Measurements from ENCODE around the gene MAG.
"Not testable (repeated sequence)": the region's sequence is repeated elsewhere in the genome, so short reads cannot be mapped to it uniquely, and the experiment has no call there.

Gene MAG

GRCh38 chr19:35274323-35274722 lies 17.6 kb upstream of the MAG start:
- H3K4me1 ChIP-seq (ENCODE audit: control insufficient read depth, low read depth, low read length), result no peaks in the 10 kb centered on the region
- peaks cover 50% of the 10 kb centered on the region for H3K36me3 ChIP-seq (ENCODE audit: control insufficient read depth, low read depth, low read length)
- H3K9ac ChIP-seq (ENCODE audit: low read length), result no peak overlapping the region
- H3K9me3 ChIP-seq (ENCODE audit: control insufficient read depth, low read depth, low read length), result no peaks in the 10 kb centered on the region
- no peak overlapping the region for H3K4me3 ChIP-seq (ENCODE audit: low read length)
- H3K27me3 ChIP-seq (ENCODE audit: control insufficient read depth, insufficient read depth, low read length), result no peaks in the 10 kb centered on the region
- no peak overlapping the region for H3K27ac ChIP-seq (ENCODE audit: low read length)

- Histone ChIP-seq H3K27me3 (ENCODE audit: control insufficient read depth, insufficient read depth, low read length) (no peaks in the 10 kb centered on the region), H3K4me3 (ENCODE audit: low read length) (no peak overlapping the region), H3K36me3 (ENCODE audit: control insufficient read depth, low read depth, low read length) (peaks cover 38% of the 10 kb centered on the region), H3K4me1 (ENCODE audit: control insufficient read depth, low read depth, low read length) (no peaks in the 10 kb centered on the region), H3K27ac (ENCODE audit: low read length) (no peak overlapping the region), H3K9ac (ENCODE audit: low read length) (no peak overlapping the region), H3K9me3 (ENCODE audit: control insufficient read depth, low read depth, low read length) (no peaks in the 10 kb centered on the region)
Observed at GRCh38 chr19:35276706-35277281, 15.2 kb upstream of the MAG start.

DNA sequence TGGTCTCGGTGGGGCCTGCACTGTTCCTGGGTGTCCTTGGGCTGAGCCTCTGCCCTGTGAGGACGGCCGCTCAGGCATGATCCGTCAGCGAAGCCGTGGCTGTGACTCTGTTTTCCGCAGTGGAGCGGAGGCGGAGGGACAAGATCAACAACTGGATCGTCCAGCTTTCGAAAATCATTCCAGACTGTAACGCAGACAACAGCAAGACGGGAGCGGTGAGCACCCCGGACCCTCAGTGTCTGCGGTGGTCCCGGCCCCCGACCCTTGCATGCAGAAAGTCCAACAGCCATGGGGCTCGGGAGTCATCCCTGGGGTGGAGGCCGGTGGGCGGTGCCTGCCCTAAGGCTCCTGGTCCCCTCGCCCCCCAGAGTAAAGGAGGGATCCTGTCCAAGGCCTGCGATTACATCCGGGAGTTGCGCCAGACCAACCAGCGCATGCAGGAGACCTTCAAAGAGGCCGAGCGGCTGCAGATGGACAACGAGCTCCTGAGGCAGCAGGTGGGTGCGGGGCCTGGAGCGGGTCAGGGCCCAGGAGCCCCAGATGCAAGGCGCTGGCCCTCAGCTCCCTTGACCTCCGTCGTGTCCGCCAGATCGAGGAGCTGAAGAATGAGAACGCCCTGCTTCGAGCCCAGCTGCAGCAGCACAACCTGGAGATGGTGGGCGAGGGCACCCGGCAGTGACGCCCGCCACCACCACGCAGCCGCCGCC lies 13.2 kb upstream of the MAG start:
- Histone ChIP-seq H3K36me3 (ENCODE audit: control insufficient read depth, low read depth, low read length) (peaks cover 23% of the 10 kb centered on the region), H3K4me3 (ENCODE audit: low read length) (no peak overlapping the region), H3K9me3 (ENCODE audit: control insufficient read depth, low read depth, low read length) (no peaks in the 10 kb centered on the region), H3K9ac (ENCODE audit: low read length) (no peak overlapping the region), H3K4me1 (ENCODE audit: control insufficient read depth, low read depth, low read length) (no peaks in the 10 kb centered on the region), H3K27me3 (ENCODE audit: control insufficient read depth, insufficient read depth, low read length) (no peaks in the 10 kb centered on the region), H3K27ac (ENCODE audit: low read length) (no peak overlapping the region)

DNA sequence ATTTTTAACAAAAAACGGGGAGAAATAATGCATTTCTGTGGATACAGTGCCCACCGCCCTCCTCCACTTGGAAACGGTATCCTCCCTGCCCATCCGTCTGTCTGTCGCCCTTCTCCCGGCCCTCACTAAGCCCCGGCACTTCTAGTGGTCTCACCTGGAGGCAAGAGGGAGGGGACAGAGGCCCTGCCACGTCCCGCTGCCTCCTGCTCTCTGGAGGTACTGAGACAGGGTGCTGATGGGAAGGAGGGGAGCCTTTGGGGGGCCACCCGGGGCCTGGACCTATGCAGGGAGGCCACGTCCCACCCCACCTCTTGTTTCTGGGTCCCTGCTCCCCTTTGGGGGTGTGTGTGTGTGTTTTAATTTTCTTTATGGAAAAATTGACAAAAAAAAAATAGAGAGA lies 12.6 kb upstream of the MAG start:
- Histone ChIP-seq H3K9ac (ENCODE audit: low read length) (no peak overlapping the region), H3K27ac (ENCODE audit: low read length) (no peak overlapping the region), H3K4me1 (ENCODE audit: control insufficient read depth, low read depth, low read length) (no peaks in the 10 kb centered on the region), H3K27me3 (ENCODE audit: control insufficient read depth, insufficient read depth, low read length) (no peaks in the 10 kb centered on the region), H3K4me3 (ENCODE audit: low read length) (no peak overlapping the region), H3K36me3 (ENCODE audit: control insufficient read depth, low read depth, low read length) (peaks cover 16% of the 10 kb centered on the region), H3K9me3 (ENCODE audit: control insufficient read depth, low read depth, low read length) (no peaks in the 10 kb centered on the region)

- Histone ChIP-seq H3K4me3 (ENCODE audit: low read length) (no peak overlapping the region), H3K9me3 (ENCODE audit: control insufficient read depth, low read depth, low read length) (no peaks in the 10 kb centered on the region), H3K27ac (ENCODE audit: low read length) (no peak overlapping the region), H3K27me3 (ENCODE audit: control insufficient read depth, insufficient read depth, low read length) (no peaks in the 10 kb centered on the region), H3K4me1 (ENCODE audit: control insufficient read depth, low read depth, low read length) (peaks cover 6% of the 10 kb centered on the region), H3K36me3 (ENCODE audit: control insufficient read depth, low read depth, low read length) (peaks cover 14% of the 10 kb centered on the region), H3K9ac (ENCODE audit: low read length) (no peak overlapping the region)
Observed at GRCh38 chr19:35279985-35280821, 11.8 kb upstream of the MAG start.

GRCh38 chr19:35281303-35281702 lies 10.7 kb upstream of the MAG start:
- Histone ChIP-seq H3K27ac (ENCODE audit: low read length) (no peak overlapping the region), H3K36me3 (ENCODE audit: control insufficient read depth, low read depth, low read length) (peaks cover 8% of the 10 kb centered on the region), H3K4me3 (ENCODE audit: low read length) (no peak overlapping the region), H3K27me3 (ENCODE audit: control insufficient read depth, insufficient read depth, low read length) (no peaks in the 10 kb centered on the region), H3K9ac (ENCODE audit: low read length) (no peak overlapping the region), H3K4me1 (ENCODE audit: control insufficient read depth, low read depth, low read length) (peaks cover 6% of the 10 kb centered on the region), H3K9me3 (ENCODE audit: control insufficient read depth, low read depth, low read length) (no peaks in the 10 kb centered on the region)

- H3K27ac ChIP-seq (ENCODE audit: low read length), result no peak overlapping the region
- H3K4me3 ChIP-seq (ENCODE audit: low read length), result no peak overlapping the region
- no peaks in the 10 kb centered on the region for H3K27me3 ChIP-seq (ENCODE audit: control insufficient read depth, insufficient read depth, low read length)
- no peaks in the 10 kb centered on the region for H3K36me3 ChIP-seq (ENCODE audit: control insufficient read depth, low read depth, low read length)
- H3K9me3 ChIP-seq (ENCODE audit: control insufficient read depth, low read depth, low read length), result no peaks in the 10 kb centered on the region
- peaks cover 6% of the 10 kb centered on the region for H3K4me1 ChIP-seq (ENCODE audit: control insufficient read depth, low read depth, low read length)
- no peak overlapping the region for H3K9ac ChIP-seq (ENCODE audit: low read length)
Observed at GRCh38 chr19:35284153-35285094, 7.5 kb upstream of the MAG start.

GRCh38 chr19:35285095-35285449 lies 6.9 kb upstream of the MAG start:
- no peak overlapping the region for H3K4me3 ChIP-seq (ENCODE audit: low read length)
- peaks cover 6% of the 10 kb centered on the region for H3K4me1 ChIP-seq (ENCODE audit: control insufficient read depth, low read depth, low read length)
- no peaks in the 10 kb centered on the region for H3K36me3 ChIP-seq (ENCODE audit: control insufficient read depth, low read depth, low read length)
- no peak overlapping the region for H3K9ac ChIP-seq (ENCODE audit: low read length)
- no peaks in the 10 kb centered on the region for H3K9me3 ChIP-seq (ENCODE audit: control insufficient read depth, low read depth, low read length)
- no peaks in the 10 kb centered on the region for H3K27me3 ChIP-seq (ENCODE audit: control insufficient read depth, insufficient read depth, low read length)
- no peak overlapping the region for H3K27ac ChIP-seq (ENCODE audit: low read length)

DNA sequence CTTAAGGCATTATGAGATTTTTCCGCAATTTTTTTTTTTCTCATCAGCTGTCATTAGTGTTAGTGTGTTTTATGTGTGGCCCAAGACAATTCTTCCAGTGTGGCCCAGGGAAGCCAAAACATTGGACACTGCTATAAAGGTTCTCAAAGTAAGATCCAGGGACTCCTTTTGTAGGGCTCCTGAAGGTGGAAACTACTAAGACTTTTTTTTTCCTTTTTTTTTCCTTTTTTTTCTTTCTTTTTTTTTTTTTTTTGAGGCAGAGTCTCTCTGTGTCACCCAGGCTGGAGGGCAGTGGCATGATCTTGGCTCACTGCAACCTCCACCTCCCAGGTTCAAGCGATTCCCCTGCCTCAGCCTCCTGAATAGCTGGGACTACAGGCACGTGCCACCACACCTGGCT lies 6.5 kb upstream of the MAG start:
- H3K36me3 ChIP-seq (ENCODE audit: control insufficient read depth, low read depth, low read length); H3K27ac ChIP-seq (ENCODE audit: low read length); H3K4me3 ChIP-seq (ENCODE audit: low read length); H3K4me1 ChIP-seq (ENCODE audit: control insufficient read depth, low read depth, low read length); H3K27me3 ChIP-seq (ENCODE audit: control insufficient read depth, insufficient read depth, low read length); H3K9me3 ChIP-seq (ENCODE audit: control insufficient read depth, low read depth, low read length); H3K9ac ChIP-seq (ENCODE audit: low read length): not testable (repeated sequence)

GRCh38 chr19:35286101-35286500 lies 5.9 kb upstream of the MAG start:
- H3K9ac ChIP-seq (ENCODE audit: low read length); H3K4me3 ChIP-seq (ENCODE audit: low read length); H3K27ac ChIP-seq (ENCODE audit: low read length); H3K27me3 ChIP-seq (ENCODE audit: control insufficient read depth, insufficient read depth, low read length); H3K9me3 ChIP-seq (ENCODE audit: control insufficient read depth, low read depth, low read length); H3K36me3 ChIP-seq (ENCODE audit: control insufficient read depth, low read depth, low read length); H3K4me1 ChIP-seq (ENCODE audit: control insufficient read depth, low read depth, low read length): not testable (repeated sequence)

GRCh38 chr19:35287713-35288112 lies 4.2 kb upstream of the MAG start:
- H3K9ac ChIP-seq (ENCODE audit: low read length), result no peak overlapping the region
- no peaks in the 10 kb centered on the region for H3K36me3 ChIP-seq (ENCODE audit: control insufficient read depth, low read depth, low read length)
- no peaks in the 10 kb centered on the region for H3K27me3 ChIP-seq (ENCODE audit: control insufficient read depth, insufficient read depth, low read length)
- H3K9me3 ChIP-seq (ENCODE audit: control insufficient read depth, low read depth, low read length), result no peaks in the 10 kb centered on the region
- no peak overlapping the region for H3K27ac ChIP-seq (ENCODE audit: low read length)
- H3K4me1 ChIP-seq (ENCODE audit: control insufficient read depth, low read depth, low read length), result peaks cover 6% of the 10 kb centered on the region
- H3K4me3 ChIP-seq (ENCODE audit: low read length), result no peak overlapping the region

Measured in iPS-18a (cell line).